SJSA1 (cell line): Measurements from ENCODE around the gene SGCA. TPM values are rescaled to one million over a fixed set of nuclear protein-coding genes. Genes with fewer than 3 reads are reported as not detected.

Source experiments
- DNase-seq, 2 experiments: peaks; one replicate each; pipeline ENCODE4 v3.0.0-alpha.2; 2015 to 2020; ENCODE audit warnings: low spot score in 2 of 2, low read depth in 1 of 2
- H3K27ac ChIP-seq: fragments of 250-450 bp; sonication (Bioruptor Pico); 2 replicates; pipeline ENCODE4 v1.5.1; 2020; ENCODE audit warnings: mild to moderate bottlenecking, moderate library complexity
- H3K27me3 ChIP-seq: fragments of 250-450 bp; sonication (Bioruptor Pico); replicated peaks from 2 replicates; pipeline ENCODE4 v1.5.1; 2020; ENCODE audit warnings: mild to moderate bottlenecking, moderate library complexity
- H3K36me3 ChIP-seq: fragments of 250-450 bp; sonication (Bioruptor Pico); 2 replicates; pipeline ENCODE4 v1.5.1; 2020; ENCODE audit warnings: mild to moderate bottlenecking
- H3K4me1 ChIP-seq: fragments of 250-450 bp; sonication (Bioruptor Pico); replicated peaks from 2 replicates; pipeline ENCODE4 v1.6.1; 2021; ENCODE audit warnings: mild to moderate bottlenecking
- H3K4me3 ChIP-seq: fragments of 250-450 bp; sonication (Bioruptor Pico); 2 replicates; pipeline ENCODE4 v1.5.1; 2020; ENCODE audit warnings: mild to moderate bottlenecking
- H3K9me3 ChIP-seq: fragments of 250-450 bp; sonication (Bioruptor Pico); replicated peaks from 2 replicates; pipeline ENCODE4 v1.5.1; 2020; ENCODE audit warnings: mild to moderate bottlenecking
- total RNA-seq: library from RNA; depleted of rRNA; stranded (reverse); fragments of >200 nt; shearing (Covaris generic); gene quantifications from 2 replicates; pipeline ENCODE4 v1.2.3, GENCODE V29; 2014

The SGCA gene
- total RNA-seq, 1 experiment from 2014 or later = 2.4 TPM

DNA sequence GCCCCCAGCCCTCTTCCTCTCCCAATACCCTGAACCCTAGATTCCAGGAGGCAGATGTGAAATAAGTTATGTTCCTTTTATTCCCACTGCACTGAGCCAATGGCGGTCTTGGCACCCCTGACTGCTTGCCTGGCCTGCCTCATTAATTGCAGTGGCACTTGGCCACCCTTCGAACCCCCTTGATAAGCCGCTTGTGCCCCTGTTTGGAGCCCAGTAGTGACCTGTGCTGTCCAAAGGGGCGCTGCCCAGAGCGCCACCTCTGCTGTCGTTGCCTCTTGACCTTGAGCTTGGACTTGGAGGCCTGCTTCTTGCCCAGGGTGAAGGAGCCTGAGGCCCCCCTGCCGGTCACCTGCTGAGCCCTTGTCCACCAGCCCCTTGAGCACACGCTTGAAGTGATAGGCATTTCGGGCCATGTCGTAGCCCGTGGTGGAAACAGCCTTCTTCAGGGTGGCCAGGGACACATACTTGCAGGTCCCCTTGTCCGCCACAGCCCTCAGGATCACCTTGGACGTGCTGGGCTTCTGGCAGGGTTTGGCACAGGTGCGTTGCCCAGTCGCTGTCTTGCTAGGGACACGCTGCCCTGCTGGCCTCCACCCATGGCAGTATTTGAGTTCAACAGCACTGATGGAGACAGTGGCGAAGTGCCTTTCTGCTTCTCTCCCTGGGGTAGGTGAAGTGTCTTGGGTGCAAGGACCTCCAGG, 5.7 kb downstream of the SGCA start:
- H3K4me1 ChIP-seq = peaks cover 45% of the 10 kb centered on the region
- H3K27ac ChIP-seq = no peak overlapping the region
- peaks cover 11% of the 10 kb centered on the region for H3K36me3 ChIP-seq
- DNase-seq = no peak
- H3K27me3 ChIP-seq = no peaks in the 10 kb centered on the region
- H3K4me3 ChIP-seq = no peak overlapping the region
- H3K9me3 ChIP-seq = peaks cover 3% of the 10 kb centered on the region; the same call in 1 of the 2 replicates

DNA sequence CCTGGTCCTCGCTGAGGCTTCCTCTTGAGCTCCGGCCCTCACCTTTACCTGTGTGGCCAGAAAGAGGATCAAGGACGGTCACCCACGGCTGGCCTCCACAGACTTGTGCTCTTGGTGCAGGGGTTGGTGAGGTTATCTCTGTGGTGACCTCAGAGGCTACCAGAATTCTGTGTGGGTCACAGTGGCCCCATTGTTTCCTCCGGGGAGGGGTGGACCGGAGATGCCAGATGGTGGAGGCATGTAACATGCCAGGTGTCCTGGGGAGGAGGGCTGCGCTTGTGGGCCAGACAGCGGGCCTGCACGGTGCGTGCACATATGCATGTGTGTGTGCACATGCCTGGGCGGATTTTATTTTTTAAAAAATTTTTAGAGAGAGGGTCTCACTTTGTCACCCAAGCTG, 6.3 kb downstream of the SGCA start:
- H3K9me3 ChIP-seq = peaks cover 3% of the 10 kb centered on the region; the same call in 1 of the 2 replicates
- no peak overlapping the region for H3K27ac ChIP-seq
- H3K36me3 ChIP-seq = peaks cover 16% of the 10 kb centered on the region
- H3K4me1 ChIP-seq = peaks cover 51% of the 10 kb centered on the region
- H3K27me3 ChIP-seq = no peaks in the 10 kb centered on the region
- no peak for DNase-seq
- H3K4me3 ChIP-seq = no peak overlapping the region

DNA sequence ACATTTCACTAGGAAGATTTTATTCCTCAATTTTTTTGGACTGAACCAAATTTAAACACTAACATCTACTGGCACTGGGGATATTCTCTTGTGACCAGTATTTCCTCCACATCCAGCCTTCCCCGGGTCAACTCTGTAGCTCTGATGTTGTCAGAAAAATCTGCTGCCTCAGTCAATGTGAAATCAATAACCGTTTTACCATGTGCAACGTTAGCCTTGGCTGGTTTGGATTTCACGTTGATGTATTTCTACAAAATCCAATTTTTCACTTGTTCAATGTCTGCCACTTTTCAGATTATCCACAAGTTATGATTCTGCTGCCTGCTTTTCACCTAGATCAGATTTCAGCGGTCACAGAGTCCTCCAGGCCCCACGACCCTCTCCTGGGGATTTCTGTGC, 7.1 kb downstream of the SGCA start:
- H3K4me3 ChIP-seq = no peak overlapping the region
- H3K4me1 ChIP-seq = peaks cover 59% of the 10 kb centered on the region
- H3K27me3 ChIP-seq = no peaks in the 10 kb centered on the region
- no peak for DNase-seq
- H3K36me3 ChIP-seq = peaks cover 24% of the 10 kb centered on the region
- peaks cover 3% of the 10 kb centered on the region; the same call in 1 of the 2 replicates for H3K9me3 ChIP-seq
- H3K27ac ChIP-seq = peak overlapping the region; percentile 75

GRCh38 chr17:50173335-50173941, 7.6 kb downstream of the SGCA start:
- H3K4me3 ChIP-seq = no peak overlapping the region
- H3K36me3 ChIP-seq = peaks cover 24% of the 10 kb centered on the region
- H3K27me3 ChIP-seq = no peaks in the 10 kb centered on the region
- H3K27ac ChIP-seq = peak overlapping the region; percentile 75
- DNase-seq = peak; percentile 85 to 87
- peaks cover 64% of the 10 kb centered on the region for H3K4me1 ChIP-seq
- peaks cover 3% of the 10 kb centered on the region; the same call in 1 of the 2 replicates for H3K9me3 ChIP-seq

- Histone ChIP-seq H3K27me3 (no peaks in the 10 kb centered on the region), H3K4me3 (no peak overlapping the region), H3K4me1 (peaks cover 68% of the 10 kb centered on the region), H3K36me3 (peaks cover 24% of the 10 kb centered on the region), H3K27ac (no peak overlapping the region), H3K9me3 (peaks cover 3% of the 10 kb centered on the region; the same call in 1 of the 2 replicates)
- no peak for DNase-seq
Observed at GRCh38 chr17:50174444-50174843, 8.6 kb downstream of the SGCA start.

- H3K4me1 ChIP-seq = peaks cover 70% of the 10 kb centered on the region
- H3K27me3 ChIP-seq = no peaks in the 10 kb centered on the region
- DNase-seq = no peak
- H3K36me3 ChIP-seq = peaks cover 32% of the 10 kb centered on the region
- H3K4me3 ChIP-seq = no peak overlapping the region
- peaks cover 3% of the 10 kb centered on the region; the same call in 1 of the 2 replicates for H3K9me3 ChIP-seq
- no peak overlapping the region for H3K27ac ChIP-seq
Observed at GRCh38 chr17:50175035-50175807, 9.4 kb downstream of the SGCA start.

DNA sequence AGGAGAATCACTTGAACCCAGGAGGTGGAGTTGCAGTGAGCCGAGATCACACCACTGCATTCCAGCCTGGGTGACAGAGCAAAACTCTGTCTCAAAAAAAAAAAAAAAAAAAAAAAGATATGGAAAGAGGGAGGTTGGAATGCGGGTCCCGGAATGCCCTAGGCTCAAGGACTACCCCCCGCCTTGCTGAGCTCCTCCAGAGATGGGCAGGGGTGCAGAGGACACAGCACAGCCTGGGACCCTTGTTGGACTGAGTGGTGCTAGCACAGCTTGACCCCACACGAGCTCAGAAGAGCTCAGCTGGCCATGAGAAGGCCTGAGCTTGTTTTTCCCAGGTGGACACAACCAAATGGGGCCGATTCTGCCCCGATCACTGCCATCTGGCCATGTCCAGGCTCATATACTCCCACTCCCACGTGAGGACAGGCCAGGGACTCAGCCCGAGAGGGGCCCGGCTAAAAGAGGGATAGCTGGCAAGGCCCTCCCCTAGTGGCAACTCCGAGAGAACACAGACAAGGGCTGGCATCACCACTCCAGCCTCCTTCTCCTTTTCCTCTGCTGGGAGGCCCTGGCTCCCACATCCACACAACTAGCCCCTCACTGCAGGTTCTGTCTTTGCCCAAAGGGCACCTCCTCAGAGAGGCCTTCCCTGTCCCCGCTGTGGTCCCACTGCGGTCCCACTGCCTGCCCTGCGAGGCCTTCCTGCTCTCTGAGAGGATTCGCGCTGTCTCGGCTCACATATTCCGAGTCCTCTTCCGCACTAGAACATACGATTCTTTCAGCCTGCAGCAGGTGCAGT, 11.0 kb downstream of the SGCA start:
- Histone ChIP-seq H3K9me3 (peaks cover 3% of the 10 kb centered on the region; the same call in 1 of the 2 replicates), H3K4me3 (no peak overlapping the region), H3K27ac (peak overlapping the region; percentile 71), H3K4me1 (peaks cover 79% of the 10 kb centered on the region), H3K27me3 (no peaks in the 10 kb centered on the region), H3K36me3 (peaks cover 41% of the 10 kb centered on the region)
- peak in 1 of 2 experiments; percentile 46 for DNase-seq

- Histone ChIP-seq H3K27me3 (no peaks in the 10 kb centered on the region), H3K9me3 (peaks cover 3% of the 10 kb centered on the region; the same call in 1 of the 2 replicates), H3K27ac (peak overlapping the region; percentile 71), H3K36me3 (peaks cover 48% of the 10 kb centered on the region), H3K4me1 (peaks cover 83% of the 10 kb centered on the region), H3K4me3 (no peak overlapping the region)
- no peak for DNase-seq
Observed at GRCh38 chr17:50177476-50177875, 11.7 kb downstream of the SGCA start.

DNA sequence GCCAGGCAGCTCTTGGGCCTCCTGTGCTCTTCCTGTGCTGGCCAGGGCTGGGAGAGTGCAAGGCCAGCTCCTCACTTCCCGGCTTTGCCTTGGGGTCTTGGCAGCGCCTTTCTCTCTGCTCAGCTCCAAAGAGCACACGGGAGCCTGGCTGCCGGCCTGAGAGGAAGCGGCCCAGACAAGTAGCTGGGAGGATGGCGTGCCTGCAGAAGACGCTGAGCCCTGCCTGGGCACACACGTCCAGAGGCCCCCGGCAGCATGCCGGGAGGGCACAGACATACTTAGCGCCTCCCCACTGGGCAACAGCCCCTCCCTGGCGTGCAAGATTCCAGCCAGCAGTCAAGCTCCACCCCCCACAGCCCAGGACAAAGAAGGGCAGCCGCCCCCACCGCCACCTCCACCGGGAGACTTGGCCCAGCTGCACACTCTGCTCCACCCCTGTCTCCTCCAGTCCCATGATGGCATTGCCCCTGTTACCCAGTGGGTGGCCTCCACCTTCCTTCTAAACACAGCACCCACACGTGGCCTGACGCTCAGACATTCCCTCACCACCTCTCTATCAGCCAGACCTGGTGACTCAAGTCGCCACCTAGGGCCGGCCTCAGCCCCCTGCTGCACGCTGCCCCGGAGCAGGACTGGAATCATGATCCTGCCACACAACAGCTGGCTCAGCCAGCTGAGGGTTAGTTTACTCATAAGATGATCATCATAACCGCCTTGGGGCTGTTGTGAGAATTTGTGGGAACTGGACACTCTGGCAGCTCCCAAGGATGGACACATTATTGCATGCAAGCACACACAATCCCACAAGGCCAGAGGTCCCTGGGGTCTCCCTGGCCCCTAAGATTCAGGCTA, 12.4 kb downstream of the SGCA start:
- DNase-seq = peak; percentile 100
- Histone ChIP-seq H3K27ac (peak overlapping the region; percentile 75), H3K4me1 (peaks cover 79% of the 10 kb centered on the region), H3K27me3 (no peaks in the 10 kb centered on the region), H3K36me3 (peaks cover 53% of the 10 kb centered on the region), H3K9me3 (no peaks in the 10 kb centered on the region; the same call in 1 of the 2 replicates), H3K4me3 (no peak overlapping the region)

DNA sequence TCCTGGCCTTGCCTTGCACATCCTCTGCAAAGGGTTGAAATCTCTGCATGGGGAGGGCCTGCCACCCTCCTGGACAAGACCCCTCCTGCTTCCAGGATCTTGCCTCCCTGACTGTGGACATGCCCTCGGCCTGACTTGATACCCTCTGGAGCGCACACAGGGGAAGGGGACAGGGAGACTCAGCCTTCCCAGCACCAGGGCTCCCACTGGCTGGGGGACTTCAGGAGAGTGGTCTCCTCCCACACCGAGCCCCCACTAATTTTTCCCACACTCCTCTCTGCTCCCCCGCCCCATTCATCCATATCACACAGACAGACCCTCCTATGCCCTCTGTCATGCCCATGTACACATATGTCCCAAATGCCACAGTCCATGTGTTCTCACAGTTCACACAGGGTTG, 14.3 kb downstream of the SGCA start:
- peaks cover 71% of the 10 kb centered on the region for H3K36me3 ChIP-seq
- H3K9me3 ChIP-seq = no peaks in the 10 kb centered on the region
- H3K27ac ChIP-seq = no peak overlapping the region
- H3K4me1 ChIP-seq = peaks cover 75% of the 10 kb centered on the region
- DNase-seq = peak in 1 of 2 experiments; percentile 32
- H3K4me3 ChIP-seq = no peak overlapping the region
- no peaks in the 10 kb centered on the region for H3K27me3 ChIP-seq

GRCh38 chr17:50180620-50181019, 14.8 kb downstream of the SGCA start:
- H3K9me3 ChIP-seq = no peaks in the 10 kb centered on the region
- no peak overlapping the region for H3K27ac ChIP-seq
- no peak for DNase-seq
- H3K36me3 ChIP-seq = peaks cover 75% of the 10 kb centered on the region
- H3K27me3 ChIP-seq = no peaks in the 10 kb centered on the region
- peaks cover 74% of the 10 kb centered on the region for H3K4me1 ChIP-seq
- H3K4me3 ChIP-seq = no peak overlapping the region

GRCh38 chr17:50181144-50181543, 15.3 kb downstream of the SGCA start:
- no peak for DNase-seq
- Histone ChIP-seq H3K9me3 (no peaks in the 10 kb centered on the region), H3K4me3 (no peak overlapping the region), H3K27me3 (no peaks in the 10 kb centered on the region), H3K27ac (no peak overlapping the region), H3K36me3 (peaks cover 75% of the 10 kb centered on the region), H3K4me1 (peaks cover 74% of the 10 kb centered on the region)
